ENCODE data around the gene CCNB1IP1.

- TF ChIP-seq CTCF (IDR thresholded peaks at IDR 0.05) (no peak), POLR2A (IDR thresholded peaks at IDR 0.05) (no peak)
These were observed 38.4 kb downstream of the CCNB1IP1 start for GRCh38 chr14:20294636-20295035.

Data from prostate gland (tissue), 2 donors.